Glutamatergic neuron (in vitro differentiated cells): Measurements from ENCODE around the gene DNAH14. TPM values are rescaled to one million over a fixed set of nuclear protein-coding genes. Genes with fewer than 3 reads are reported as not detected.

ENCODE experiments used
- DNase-seq: peaks from one replicate; pipeline ENCODE4 v3.0.0; 2022
- H3K27ac Mint-ChIP-seq: one replicate; pipeline ENCODE4 v1.8.0; 2020; ENCODE audit warnings: mild to moderate bottlenecking, mixed read lengths, inconsistent platforms; ENCODE audit not compliant: unreplicated experiment
- H3K27me3 Mint-ChIP-seq: one replicate; pipeline ENCODE4 v1.8.0; 2020; ENCODE audit warnings: mild to moderate bottlenecking, moderate library complexity, mixed read lengths, inconsistent platforms; ENCODE audit not compliant: unreplicated experiment
- H3K36me3 Mint-ChIP-seq: one replicate; pipeline ENCODE4 v1.8.0; 2020; ENCODE audit warnings: mild to moderate bottlenecking, mixed read lengths, inconsistent platforms; ENCODE audit not compliant: unreplicated experiment
- H3K4me1 Mint-ChIP-seq: one replicate; pipeline ENCODE4 v1.8.0; 2020; ENCODE audit warnings: mild to moderate bottlenecking, low read depth, mixed read lengths, inconsistent platforms; ENCODE audit not compliant: unreplicated experiment
- H3K4me3 Mint-ChIP-seq: one replicate; pipeline ENCODE4 v1.8.0; 2020; ENCODE audit warnings: mild to moderate bottlenecking, mixed read lengths, inconsistent platforms; ENCODE audit not compliant: unreplicated experiment
- H3K9me3 Mint-ChIP-seq: one replicate; pipeline ENCODE4 v1.8.0; 2020; ENCODE audit warnings: mild to moderate bottlenecking, moderate library complexity, mixed read lengths, inconsistent platforms; ENCODE audit not compliant: unreplicated experiment
- total RNA-seq: library from RNA; stranded (reverse); fragmentation: NEBNext Ultra II Directional; extraction: Animal tissue kit (Norgen Biotek cat#: 25700); gene quantifications from one replicate; pipeline ENCODE4 v1.2.1, GENCODE V29; 2021; ENCODE audit not compliant: unreplicated experiment
- TF ChIP-seq, protein P1 (sequence below): fragments of 200-600 bp; sonication (generic); IDR thresholded peaks from one replicate; pipeline ENCODE4 v1.5.0; 2021; ENCODE audit not compliant: partially characterized antibody, unreplicated experiment

DNAH14 gene
- total RNA-seq, 1 donor from 2014 or later: 36.6 TPM

DNA sequence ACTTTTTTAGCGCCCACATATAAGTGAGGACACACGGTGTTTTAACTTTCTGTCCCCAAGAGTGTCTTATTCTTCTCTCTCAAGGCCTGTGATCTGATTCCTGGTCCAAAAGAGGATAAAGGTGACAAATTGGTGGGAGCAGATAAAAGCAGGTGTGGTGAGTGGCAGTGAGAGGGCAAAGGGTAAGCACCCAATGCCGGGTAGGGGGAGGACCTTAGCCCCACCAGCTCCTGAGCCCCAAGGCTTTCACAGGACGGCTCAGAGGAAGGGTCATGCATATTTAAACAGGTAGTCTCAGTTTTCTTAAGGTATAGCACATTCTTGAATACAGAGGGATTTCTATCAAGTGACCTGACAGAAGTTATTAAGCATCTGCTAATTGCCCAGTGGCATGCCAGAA, 478.8 kb downstream of the DNAH14 start:
- Mint-ChIP-seq H3K9me3 (peaks cover 7% of the 10 kb centered on the region), H3K4me3 (no peak overlapping the region), H3K27me3 (no peaks in the 10 kb centered on the region), H3K27ac (no peak overlapping the region), H3K36me3 (no peaks in the 10 kb centered on the region), H3K4me1 (peaks cover 8% of the 10 kb centered on the region)
- TF ChIP-seq, protein P1, sequence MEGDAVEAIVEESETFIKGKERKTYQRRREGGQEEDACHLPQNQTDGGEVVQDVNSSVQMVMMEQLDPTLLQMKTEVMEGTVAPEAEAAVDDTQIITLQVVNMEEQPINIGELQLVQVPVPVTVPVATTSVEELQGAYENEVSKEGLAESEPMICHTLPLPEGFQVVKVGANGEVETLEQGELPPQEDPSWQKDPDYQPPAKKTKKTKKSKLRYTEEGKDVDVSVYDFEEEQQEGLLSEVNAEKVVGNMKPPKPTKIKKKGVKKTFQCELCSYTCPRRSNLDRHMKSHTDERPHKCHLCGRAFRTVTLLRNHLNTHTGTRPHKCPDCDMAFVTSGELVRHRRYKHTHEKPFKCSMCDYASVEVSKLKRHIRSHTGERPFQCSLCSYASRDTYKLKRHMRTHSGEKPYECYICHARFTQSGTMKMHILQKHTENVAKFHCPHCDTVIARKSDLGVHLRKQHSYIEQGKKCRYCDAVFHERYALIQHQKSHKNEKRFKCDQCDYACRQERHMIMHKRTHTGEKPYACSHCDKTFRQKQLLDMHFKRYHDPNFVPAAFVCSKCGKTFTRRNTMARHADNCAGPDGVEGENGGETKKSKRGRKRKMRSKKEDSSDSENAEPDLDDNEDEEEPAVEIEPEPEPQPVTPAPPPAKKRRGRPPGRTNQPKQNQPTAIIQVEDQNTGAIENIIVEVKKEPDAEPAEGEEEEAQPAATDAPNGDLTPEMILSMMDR: no peak
- DNase-seq: no peak

DNA sequence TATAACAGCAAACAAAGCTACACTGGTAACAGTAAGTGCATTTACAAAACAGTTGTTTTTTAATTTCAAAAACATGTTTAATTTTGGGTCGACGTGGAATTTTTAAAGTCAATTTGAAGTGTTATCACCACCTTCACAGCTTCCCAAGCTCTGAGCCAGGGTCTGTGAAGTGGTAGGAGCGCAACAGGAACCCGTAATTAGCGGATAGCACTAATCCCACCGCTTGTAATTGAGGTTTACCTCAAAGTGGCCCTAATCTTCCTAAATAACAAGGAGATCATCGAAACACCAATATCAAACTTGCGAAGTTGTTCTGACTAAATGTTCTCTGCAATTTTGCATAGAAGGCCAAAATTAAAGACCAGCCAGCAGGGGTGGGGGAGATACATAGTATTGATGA, 479.6 kb downstream of the DNAH14 start:
- Mint-ChIP-seq H3K9me3 (peaks cover 7% of the 10 kb centered on the region), H3K27ac (no peak overlapping the region), H3K4me1 (peaks cover 8% of the 10 kb centered on the region), H3K36me3 (no peaks in the 10 kb centered on the region), H3K4me3 (no peak overlapping the region), H3K27me3 (no peaks in the 10 kb centered on the region)
- TF ChIP-seq, protein P1: no peak
- no peak for DNase-seq

DNA sequence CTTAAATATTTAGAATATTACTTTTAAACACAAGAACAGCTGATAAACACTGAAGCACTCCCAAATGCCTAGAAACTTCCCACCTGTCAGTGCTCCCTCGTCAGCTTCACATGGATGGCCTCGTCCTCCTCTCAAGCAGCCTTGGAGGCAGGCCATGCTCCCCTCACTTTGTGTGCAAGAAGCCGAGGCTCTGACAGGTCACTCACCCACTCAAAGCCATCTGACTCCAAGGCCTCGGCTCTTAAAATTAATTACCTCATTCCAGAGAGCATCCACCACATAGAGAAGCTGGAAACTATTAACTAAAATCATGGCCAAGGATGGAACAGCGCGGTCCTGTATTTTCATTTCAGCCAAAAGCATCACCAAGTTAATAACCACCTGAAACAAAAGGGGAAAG, 480.6 kb downstream of the DNAH14 start:
- TF ChIP-seq, protein P1: no peak
- peaks cover 9% of the 10 kb centered on the region for H3K4me1 Mint-ChIP-seq
- peaks cover 7% of the 10 kb centered on the region for H3K9me3 Mint-ChIP-seq
- no peaks in the 10 kb centered on the region for H3K36me3 Mint-ChIP-seq
- no peaks in the 10 kb centered on the region for H3K27me3 Mint-ChIP-seq
- H3K27ac Mint-ChIP-seq: no peak overlapping the region
- DNase-seq: no peak
- no peak overlapping the region for H3K4me3 Mint-ChIP-seq

DNA sequence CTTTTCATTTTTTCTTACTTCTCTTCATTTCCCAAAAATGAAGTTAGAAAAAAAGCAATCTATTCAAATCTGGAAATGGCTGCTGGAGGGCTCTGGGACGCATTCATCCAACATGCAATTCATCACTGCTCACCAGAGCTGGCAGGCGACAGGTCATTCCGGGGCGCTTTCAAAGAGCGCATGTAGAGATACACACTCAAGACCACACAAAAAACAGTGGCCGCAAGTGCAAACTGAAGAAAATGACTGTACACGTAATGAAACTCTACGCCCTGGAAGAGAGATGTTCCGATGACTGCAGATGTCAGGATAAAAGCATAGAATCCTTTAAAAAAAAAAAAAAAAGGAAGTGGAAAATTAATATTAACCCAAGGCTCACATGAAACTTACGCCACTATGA, 482.8 kb downstream of the DNAH14 start:
- Mint-ChIP-seq H3K27ac (no peak overlapping the region), H3K36me3 (no peaks in the 10 kb centered on the region), H3K4me1 (peaks cover 11% of the 10 kb centered on the region), H3K27me3 (no peaks in the 10 kb centered on the region), H3K9me3 (peaks cover 2% of the 10 kb centered on the region), H3K4me3 (no peak overlapping the region)
- no peak for DNase-seq
- TF ChIP-seq, protein P1: no peak

DNA sequence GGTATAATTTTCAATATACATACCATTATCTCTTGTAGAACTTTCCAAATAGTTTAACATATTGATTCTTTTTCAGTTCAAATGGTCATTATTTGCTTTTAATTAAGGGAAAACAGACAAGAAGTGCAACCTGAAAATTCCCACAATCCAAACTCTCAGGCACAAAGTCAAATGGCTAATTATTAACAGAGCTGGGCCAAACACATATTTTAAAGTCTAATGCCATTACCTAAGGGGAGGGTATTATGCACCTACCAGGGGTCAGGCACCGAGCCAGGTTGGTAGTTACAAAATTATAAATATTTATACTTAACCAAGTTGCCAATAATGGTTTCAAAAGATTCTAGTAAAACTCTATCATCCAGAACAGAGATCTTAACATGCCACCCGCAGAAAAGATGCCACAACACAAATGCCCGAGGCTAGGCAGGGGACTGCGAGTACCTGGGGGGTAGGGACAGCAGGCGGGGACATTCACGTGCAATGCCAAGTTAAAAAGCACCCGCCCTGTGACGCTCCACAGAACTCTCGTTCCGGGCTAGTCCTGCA, 483.4 kb downstream of the DNAH14 start:
- no peak overlapping the region for H3K27ac Mint-ChIP-seq
- TF ChIP-seq, protein P1: no peak
- H3K9me3 Mint-ChIP-seq: peaks cover 2% of the 10 kb centered on the region
- H3K4me1 Mint-ChIP-seq: peaks cover 10% of the 10 kb centered on the region
- no peaks in the 10 kb centered on the region for H3K36me3 Mint-ChIP-seq
- H3K27me3 Mint-ChIP-seq: no peaks in the 10 kb centered on the region
- H3K4me3 Mint-ChIP-seq: no peak overlapping the region
- no peak for DNase-seq
